ENCODE data around the gene CTXN1.
A peak's percentile ranks its signal among the peaks of the same experiment; 100 is the strongest.

The CTXN1 gene

GRCh38 chr19:7914099-7914498, 11.8 kb downstream of the CTXN1 start:
- no peak for DNase-seq (ENCODE audit: low read depth in 2 of 2)

GRCh38 chr19:7913652-7914051, 12.3 kb downstream of the CTXN1 start:
- DNase-seq (ENCODE audit: low read depth in 2 of 2): no peak

GRCh38 chr19:7912697-7913564, 13.0 kb downstream of the CTXN1 start:
- DNase-seq (ENCODE audit: low read depth in 2 of 2): no peak

GRCh38 chr19:7912144-7912696, 13.7 kb downstream of the CTXN1 start:
- no peak for DNase-seq (ENCODE audit: low read depth in 2 of 2)

GRCh38 chr19:7911508-7912143, 14.3 kb downstream of the CTXN1 start:
- no peak for DNase-seq (ENCODE audit: low read depth in 2 of 2)

GRCh38 chr19:7910321-7911161, 15.4 kb downstream of the CTXN1 start:
- DNase-seq (ENCODE audit: low read depth in 2 of 2): no peak

- DNase-seq (ENCODE audit: low read depth in 2 of 2): no peak
Measured at GRCh38 chr19:7909471-7910067, 16.4 kb downstream of the CTXN1 start.

- no peak for DNase-seq (ENCODE audit: low read depth in 2 of 2)
Measured at GRCh38 chr19:7908742-7909461, 17.0 kb downstream of the CTXN1 start.

GRCh38 chr19:7908078-7908699, 17.7 kb downstream of the CTXN1 start:
- no peak for DNase-seq (ENCODE audit: low read depth in 2 of 2)

- no peak for DNase-seq (ENCODE audit: low read depth in 2 of 2)
Measured at GRCh38 chr19:7907544-7907943, 18.4 kb downstream of the CTXN1 start.

- no peak for DNase-seq (ENCODE audit: low read depth in 2 of 2)
Measured at GRCh38 chr19:7907122-7907521, 18.8 kb downstream of the CTXN1 start.

- DNase-seq (ENCODE audit: low read depth in 2 of 2): no peak
Measured at GRCh38 chr19:7905859-7906258, 20.1 kb downstream of the CTXN1 start.

GRCh38 chr19:7905268-7905667, 20.7 kb downstream of the CTXN1 start:
- no peak for DNase-seq (ENCODE audit: low read depth in 2 of 2)

- DNase-seq (ENCODE audit: low read depth in 2 of 2): peak; percentile 39 to 41
Measured at GRCh38 chr19:7904074-7905020, 21.6 kb downstream of the CTXN1 start.

- peak; percentile 100 for DNase-seq (ENCODE audit: low read depth in 2 of 2)
Measured at GRCh38 chr19:7903244-7904073, 22.5 kb downstream of the CTXN1 start, which contains the start of gene MAP2K7. MAP2K7 (plus strand) TSS chr19:7903877; CDS start chr19:7903945, 68 bp downstream.

GRCh38 chr19:7902796-7903243, 23.1 kb downstream of the CTXN1 start:
- no peak for DNase-seq (ENCODE audit: low read depth in 2 of 2)

GRCh38 chr19:7901337-7901736, 24.6 kb downstream of the CTXN1 start:
- DNase-seq (ENCODE audit: low read depth in 2 of 2): no peak

- no peak for DNase-seq (ENCODE audit: low read depth in 2 of 2)
Measured at GRCh38 chr19:7900931-7901330, 25.0 kb downstream of the CTXN1 start.
